Neural progenitor cell (in vitro differentiated cells): ENCODE results near the gene RASD2. TPM values are rescaled to one million over a fixed set of nuclear protein-coding genes. Genes with fewer than 3 reads are reported as not detected.
A peak's percentile ranks its signal among the peaks of the same experiment; 100 is the strongest.
"Not testable (repeated sequence)": the region's sequence is repeated elsewhere in the genome, so short reads cannot be mapped to it uniquely, and the experiment has no call there.

Experiments used
- DNase-seq: peaks from one replicate; pipeline ENCODE4 v3.0.0-alpha.2; 2016; ENCODE audit warnings: low spot score
- H2AFZ ChIP-seq: fragments of 200-600 bp; sonication (generic); replicated peaks from 2 replicates; pipeline ENCODE4 v1.6.1; 2016; ENCODE audit warnings: antibody characterized with exemption
- H3F3A ChIP-seq: fragments of 200-600 bp; sonication (generic); 2 replicates; pipeline ENCODE4 v1.6.1; 2016; ENCODE audit warnings: antibody characterized with exemption, low read depth
- H3K27ac ChIP-seq: fragments of 200-600 bp; sonication (generic); 2 replicates; pipeline ENCODE4 v1.5.1; 2016; ENCODE audit warnings: mild to moderate bottlenecking
- H3K27me3 ChIP-seq: fragments of 200-600 bp; sonication (generic); 2 replicates; pipeline ENCODE4 v1.6.1; 2016; ENCODE audit warnings: mild to moderate bottlenecking, moderate library complexity
- H3K36me3 ChIP-seq: fragments of 200-600 bp; sonication (generic); 2 replicates; pipeline ENCODE4 v1.5.1; 2016
- H3K4me1 ChIP-seq: fragments of 200-600 bp; sonication (generic); 2 replicates; pipeline ENCODE4 v1.6.1; 2016; ENCODE audit warnings: mixed run types
- H3K4me2 ChIP-seq: fragments of 200-600 bp; sonication (generic); 2 replicates; pipeline ENCODE4 v1.6.1; 2016
- H3K4me3 ChIP-seq: fragments of 200-600 bp; sonication (generic); 2 replicates; pipeline ENCODE4 v1.5.1; 2016
- H3K79me2 ChIP-seq: fragments of 200-600 bp; sonication (generic); 2 replicates; pipeline ENCODE4 v1.6.1; 2016; ENCODE audit warnings: low read depth
- H3K9ac ChIP-seq: fragments of 200-600 bp; sonication (generic); 2 replicates; pipeline ENCODE4 v1.6.1; 2016
- H3K9me3 ChIP-seq: fragments of 200-600 bp; sonication (generic); 2 replicates; pipeline ENCODE4 v1.5.1; 2016; ENCODE audit warnings: low read depth
- H4K20me1 ChIP-seq: fragments of 200-600 bp; sonication (generic); 2 replicates; pipeline ENCODE4 v1.6.1; 2016; ENCODE audit warnings: low read depth
- H3K27ac Mint-ChIP-seq: 3 replicates; pipeline ENCODE4 v1.8.0; 2021; ENCODE audit warnings: mixed read lengths
- H3K27me3 Mint-ChIP-seq: 2 replicates; pipeline ENCODE4 v1.8.0; 2022; ENCODE audit warnings: low read depth, mild to moderate bottlenecking, inconsistent platforms, moderate library complexity, mixed read lengths; ENCODE audit not compliant: insufficient read depth
- H3K36me3 Mint-ChIP-seq: 3 replicates; pipeline ENCODE4 v1.8.0; 2021; ENCODE audit warnings: mixed read lengths
- H3K4me1 Mint-ChIP-seq: 3 replicates; pipeline ENCODE4 v1.8.0; 2021; ENCODE audit warnings: mixed read lengths
- H3K4me3 Mint-ChIP-seq: 3 replicates; pipeline ENCODE4 v1.8.0; 2021; ENCODE audit warnings: mild to moderate bottlenecking, moderate library complexity, mixed read lengths
- H3K9me3 Mint-ChIP-seq: 3 replicates; pipeline ENCODE4 v1.8.0; 2020; ENCODE audit warnings: mixed read lengths
- CTCF ChIP-seq: fragments of 200-600 bp; sonication (generic); IDR thresholded peaks from 2 replicates; pipeline ENCODE4 v1.5.1; 2017; ENCODE audit warnings: antibody characterized with exemption, mild to moderate bottlenecking
- EZH2 ChIP-seq: fragments of 200-600 bp; sonication (generic); IDR thresholded peaks from 2 replicates; pipeline ENCODE4 v1.6.1; 2017; ENCODE audit warnings: antibody characterized with exemption, mild to moderate bottlenecking, moderate library complexity
- EZH2phosphoT487 ChIP-seq: fragments of 200-600 bp; sonication (generic); IDR thresholded peaks from 2 replicates; pipeline ENCODE4 v1.6.1; 2017; ENCODE audit warnings: antibody characterized with exemption
- total RNA-seq: library from RNA; depleted of rRNA; stranded (reverse); fragments of >200 nt; gene quantifications from 2 replicates; pipeline ENCODE4 v1.2.3, GENCODE V29; 2015; ENCODE audit warnings: low replicate concordance

RASD2 gene
- total RNA-seq, 1 donor from 2014 or later, result 0.04 TPM

DNA sequence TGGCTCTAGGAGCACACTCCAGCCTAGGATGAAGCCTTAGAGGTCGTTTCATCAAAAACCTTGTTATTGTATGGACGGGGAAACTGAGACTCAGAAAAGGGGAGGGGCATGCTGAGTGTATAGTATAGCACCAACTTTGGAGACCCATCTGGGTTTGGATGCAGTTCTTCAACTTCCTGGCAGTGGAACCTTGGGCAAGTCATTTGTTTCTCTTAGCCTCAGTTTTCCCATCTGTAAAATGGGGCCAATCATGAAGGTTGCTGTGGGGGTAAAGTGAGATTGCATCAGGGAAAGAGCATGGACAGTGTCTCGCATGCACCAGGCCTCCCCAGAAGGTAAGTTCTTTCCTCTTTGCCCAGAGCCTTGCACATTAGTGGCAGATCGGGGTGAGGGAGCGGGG is 47.6 kb upstream of the RASD2 start:
- Mint-ChIP-seq H3K9me3 (no peaks in the 10 kb centered on the region), H3K27me3 (peaks cover 12% of the 10 kb centered on the region)

DNA sequence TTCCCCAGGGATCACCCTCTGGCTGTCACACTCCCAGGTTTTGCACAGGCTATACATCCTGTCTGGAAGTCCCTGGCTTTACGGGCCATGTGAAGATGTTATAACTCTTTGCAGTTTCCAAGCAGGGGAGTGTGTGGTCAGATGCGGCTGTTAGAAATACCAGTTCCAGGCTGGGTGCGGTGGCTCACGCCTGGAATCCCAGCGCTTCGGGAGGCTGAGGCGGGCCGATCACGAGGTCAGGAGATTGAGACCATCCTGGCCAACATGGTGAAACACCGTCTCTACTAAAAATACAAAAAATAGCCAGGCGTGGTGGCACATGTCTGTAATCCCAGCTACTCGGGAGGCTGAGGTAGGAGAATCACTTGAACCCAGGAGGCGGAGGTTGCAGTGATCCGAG is 44.9 kb upstream of the RASD2 start:
- DNase-seq, H3K4me1 Mint-ChIP-seq, H3K4me2 ChIP-seq, H3K79me2 ChIP-seq, H3K27me3 Mint-ChIP-seq, H2AFZ ChIP-seq, H4K20me1 ChIP-seq, H3K9ac ChIP-seq, H3K36me3 Mint-ChIP-seq, H3K4me1 ChIP-seq, H3K4me3 Mint-ChIP-seq, H3F3A ChIP-seq, H3K27ac ChIP-seq, H3K9me3 Mint-ChIP-seq, H3K27me3 ChIP-seq, H3K36me3 ChIP-seq, H3K9me3 ChIP-seq, H3K27ac Mint-ChIP-seq, H3K4me3 ChIP-seq: not testable (repeated sequence)

More for the DNA sequence above, 47.6 kb upstream of the RASD2 start:
- Histone ChIP-seq H3K4me2 (no peak overlapping the region), H2AFZ (no peak overlapping the region), H3K9ac (no peak overlapping the region), H3K4me1 (no peaks in the 10 kb centered on the region), H3K27me3 (no peaks in the 10 kb centered on the region), H4K20me1 (no peaks in the 10 kb centered on the region), H3F3A (no peaks in the 10 kb centered on the region), H3K79me2 (no peaks in the 10 kb centered on the region), H3K4me3 (no peak overlapping the region), H3K27ac (no peak overlapping the region), H3K36me3 (no peaks in the 10 kb centered on the region), H3K9me3 (no peaks in the 10 kb centered on the region)
- no peak for TF ChIP-seq EZH2
- no peak for TF ChIP-seq CTCF
- TF ChIP-seq EZH2phosphoT487, result no peak
- H3K4me3 Mint-ChIP-seq, result peak overlapping the region; percentile 10
- no peak overlapping the region for H3K27ac Mint-ChIP-seq
- DNase-seq, result no peak
- H3K36me3 Mint-ChIP-seq, result no peaks in the 10 kb centered on the region
- no peaks in the 10 kb centered on the region for H3K4me1 Mint-ChIP-seq

- Mint-ChIP-seq H3K4me3 (no peak overlapping the region), H3K27ac (no peak overlapping the region), H3K9me3 (no peaks in the 10 kb centered on the region), H3K4me1 (no peaks in the 10 kb centered on the region), H3K27me3 (peaks cover 9% of the 10 kb centered on the region), H3K36me3 (no peaks in the 10 kb centered on the region)
- H3K27ac ChIP-seq, result no peak overlapping the region
- no peaks in the 10 kb centered on the region for H4K20me1 ChIP-seq
- H3F3A ChIP-seq, result peaks cover 3% of the 10 kb centered on the region
- no peaks in the 10 kb centered on the region for H3K27me3 ChIP-seq
- TF ChIP-seq CTCF (no peak), EZH2 (no peak), EZH2phosphoT487 (no peak)
- H3K4me1 ChIP-seq, result no peaks in the 10 kb centered on the region
- H3K4me3 ChIP-seq, result no peak overlapping the region
- H3K79me2 ChIP-seq, result no peaks in the 10 kb centered on the region
- no peak overlapping the region for H2AFZ ChIP-seq
- DNase-seq, result no peak
- H3K9me3 ChIP-seq, result no peaks in the 10 kb centered on the region
- no peaks in the 10 kb centered on the region for H3K36me3 ChIP-seq
- no peak overlapping the region for H3K9ac ChIP-seq
- no peak overlapping the region for H3K4me2 ChIP-seq
Measured at GRCh38 chr22:35496768-35497312, 43.8 kb upstream of the RASD2 start.

- Mint-ChIP-seq H3K27ac (peak overlapping the region; percentile 29), H3K36me3 (no peaks in the 10 kb centered on the region), H3K4me3 (no peak overlapping the region), H3K4me1 (no peaks in the 10 kb centered on the region), H3K9me3 (no peaks in the 10 kb centered on the region), H3K27me3 (peaks cover 7% of the 10 kb centered on the region)
- peak overlapping the region; percentile 50 for H2AFZ ChIP-seq
- DNase-seq, result no peak
- H3K27me3 ChIP-seq, result peaks cover 8% of the 10 kb centered on the region
- H3K9ac ChIP-seq, result no peak overlapping the region
- no peak overlapping the region for H3K4me3 ChIP-seq
- H3K36me3 ChIP-seq, result no peaks in the 10 kb centered on the region
- no peaks in the 10 kb centered on the region for H3K4me1 ChIP-seq
- TF ChIP-seq EZH2 (no peak), CTCF (no peak), EZH2phosphoT487 (no peak)
- H3K27ac ChIP-seq, result no peak overlapping the region
- H3F3A ChIP-seq, result peaks cover 3% of the 10 kb centered on the region
- no peaks in the 10 kb centered on the region for H3K79me2 ChIP-seq
- H3K9me3 ChIP-seq, result no peaks in the 10 kb centered on the region
- no peak overlapping the region for H3K4me2 ChIP-seq
- H4K20me1 ChIP-seq, result no peaks in the 10 kb centered on the region
Measured at GRCh38 chr22:35498026-35498800, 42.4 kb upstream of the RASD2 start.
